ENCODE measurements around the gene ANTXR2.

- TF ChIP-seq CTCF (IDR thresholded peaks at IDR 0.05; ENCODE audit: low read depth, low read length) (no peak), POLR2A (IDR thresholded peaks at IDR 0.05; ENCODE audit: extremely low read depth, insufficient read length) (no peak), MYC (IDR thresholded peaks at IDR 0.05; ENCODE audit: low read depth, low read length) (no peak)
- TF ChIP-seq, protein P1, sequence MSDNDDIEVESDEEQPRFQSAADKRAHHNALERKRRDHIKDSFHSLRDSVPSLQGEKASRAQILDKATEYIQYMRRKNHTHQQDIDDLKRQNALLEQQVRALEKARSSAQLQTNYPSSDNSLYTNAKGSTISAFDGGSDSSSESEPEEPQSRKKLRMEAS (IDR thresholded peaks at IDR 0.05; ENCODE audit: low read depth, low read length): no peak
Observed at GRCh38 chr4:79920163-79920853, 152.7 kb downstream of the ANTXR2 start.
